HG03469 (cell line): ENCODE results near the gene TSPAN32.

ENCODE experiments used
- ATAC-seq: cut with Tn5 transposase; IDR thresholded peaks from one replicate; pipeline ENCODE4 v1.9.1; 2021; ENCODE audit warnings: mild to moderate bottlenecking, moderate library complexity, moderate number of reproducible peaks; ENCODE audit not compliant: unreplicated experiment

Gene TSPAN32

DNA sequence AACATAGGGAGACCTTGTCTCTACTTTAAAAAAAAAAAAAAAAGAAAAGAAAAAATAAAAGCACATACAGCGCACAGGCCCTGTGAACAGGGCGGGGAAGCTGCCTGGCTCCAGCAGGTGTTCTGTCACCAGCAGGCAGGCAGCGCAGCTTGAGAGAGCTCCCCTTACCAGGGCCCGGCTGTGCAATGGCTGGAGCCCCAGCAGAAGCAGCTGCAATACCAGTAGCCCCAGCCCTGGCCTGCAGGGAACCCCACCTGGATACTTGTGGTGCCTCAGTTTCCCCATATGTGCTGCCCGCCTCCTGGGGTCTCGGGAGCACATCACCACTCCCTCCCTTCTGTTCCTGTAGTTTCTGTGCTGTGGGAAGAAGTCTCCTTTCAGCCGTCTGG, 12.3 kb downstream of the TSPAN32 start:
- ATAC-seq: no peak

DNA sequence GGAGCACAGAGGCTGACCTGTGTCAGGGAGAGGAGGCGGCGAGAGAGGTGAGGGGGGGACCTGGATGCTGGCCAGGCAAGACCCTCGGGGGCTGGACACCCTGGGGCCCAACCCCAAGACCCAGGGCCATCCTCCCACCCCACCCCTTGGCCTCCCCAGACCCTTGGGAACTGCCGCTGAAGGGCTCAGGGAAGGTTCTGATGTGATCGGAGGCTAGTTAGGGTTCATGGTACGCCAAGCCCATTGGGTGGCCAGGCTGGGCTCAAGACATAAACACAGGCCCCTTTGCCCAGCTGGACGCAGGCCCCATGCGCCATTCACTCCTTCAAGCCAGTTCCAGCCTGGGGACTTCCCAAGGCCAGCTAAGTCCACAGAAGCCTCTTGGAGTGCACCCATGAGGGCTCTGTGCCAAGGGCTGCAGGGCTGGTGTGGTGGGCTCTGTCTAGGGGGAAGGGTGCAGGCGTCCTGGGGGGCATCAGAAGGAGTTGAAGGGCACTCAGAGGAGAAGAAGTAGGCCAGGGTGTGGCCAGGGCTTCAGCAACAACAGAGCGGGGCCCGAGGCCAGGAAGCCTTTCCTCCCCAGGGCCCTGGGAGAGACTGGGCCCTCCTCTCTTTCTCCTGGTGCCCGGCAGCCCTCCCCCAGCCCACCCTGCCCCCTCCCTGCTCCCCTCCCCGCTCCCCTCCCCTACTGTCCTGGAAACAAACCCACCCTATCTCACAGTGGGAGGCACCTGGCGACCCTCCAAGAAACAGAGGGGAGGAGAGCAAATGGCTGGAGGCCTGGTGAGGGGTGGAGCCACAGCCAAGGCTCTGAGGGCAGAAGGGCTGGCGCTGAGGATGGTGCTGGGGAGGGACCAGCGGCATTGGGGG, 12.9 kb downstream of the TSPAN32 start:
- no peak for ATAC-seq

DNA sequence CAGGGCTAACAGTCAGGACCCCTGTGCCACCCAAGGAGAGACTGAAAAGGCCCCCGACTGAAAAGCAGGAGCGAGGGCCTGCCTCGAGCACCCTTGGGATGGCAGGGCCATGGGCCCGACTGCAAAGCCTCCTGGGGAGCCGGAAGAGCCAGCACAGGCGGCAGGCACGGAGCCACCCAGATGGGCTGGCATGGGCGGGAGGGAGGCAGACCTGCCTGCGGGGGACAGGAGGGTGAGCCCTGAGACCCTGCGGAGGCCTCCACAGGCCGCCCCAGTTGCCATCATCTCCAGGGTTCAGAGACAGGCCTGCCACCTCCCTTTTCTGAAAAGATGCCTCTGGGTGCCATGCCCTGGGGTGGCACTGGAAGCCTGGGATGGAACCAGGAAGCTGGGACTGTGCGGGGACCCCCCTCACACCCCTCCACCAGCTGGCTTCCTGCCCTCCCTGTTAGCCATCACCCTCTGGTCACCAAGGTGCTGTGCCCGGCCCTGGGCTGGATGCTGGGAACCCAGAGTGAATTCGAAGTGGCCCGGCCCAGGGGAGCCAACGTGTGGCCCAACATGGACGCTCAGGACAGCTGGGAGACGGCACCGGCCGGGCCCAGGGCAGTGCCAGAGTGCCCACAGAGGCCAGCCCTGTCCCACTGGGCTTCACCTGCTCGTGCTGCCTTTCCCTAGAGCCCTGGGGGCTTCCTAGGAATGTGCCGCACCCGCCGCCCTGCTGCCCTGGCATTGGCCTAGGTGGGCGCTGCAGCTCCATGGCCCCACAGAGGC, 13.8 kb downstream of the TSPAN32 start:
- ATAC-seq: no peak

DNA sequence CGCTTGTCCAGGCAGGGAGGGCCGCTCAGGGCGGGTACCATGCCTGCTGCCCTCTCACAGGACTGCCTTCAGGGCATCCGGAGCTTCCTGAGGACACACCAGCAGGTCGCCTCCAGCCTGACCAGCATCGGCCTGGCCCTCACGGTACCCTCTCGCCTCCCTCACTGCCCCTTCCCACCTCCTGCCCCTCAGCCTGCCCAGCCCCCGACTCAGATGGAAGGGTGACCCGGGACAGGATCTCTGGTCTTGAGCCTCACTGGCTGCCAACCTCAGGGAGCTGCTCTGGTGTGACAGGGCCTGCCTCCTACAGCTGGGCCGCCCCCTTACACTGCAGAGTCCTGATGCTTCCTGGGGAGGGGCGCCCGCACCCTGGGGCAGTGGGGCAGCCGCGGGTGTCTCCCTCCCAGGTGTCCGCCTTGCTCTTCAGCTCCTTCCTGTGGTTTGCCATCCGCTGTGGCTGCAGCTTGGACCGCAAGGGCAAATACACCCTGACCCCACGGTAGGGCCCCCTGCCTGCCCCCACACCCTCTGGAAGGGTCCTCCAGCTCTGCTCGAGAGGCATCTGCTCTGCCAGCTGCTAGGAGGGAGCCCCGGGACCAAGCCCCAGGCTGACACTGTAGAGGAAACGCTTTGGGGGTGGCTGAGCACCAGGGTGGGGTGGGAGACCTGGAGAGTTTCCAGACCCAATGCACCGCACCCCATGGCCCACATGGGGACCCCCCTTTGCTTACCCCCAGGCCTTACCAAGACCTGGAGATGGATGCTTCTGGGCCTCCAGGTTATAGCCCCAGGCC, 14.6 kb downstream of the TSPAN32 start:
- ATAC-seq: no peak

DNA sequence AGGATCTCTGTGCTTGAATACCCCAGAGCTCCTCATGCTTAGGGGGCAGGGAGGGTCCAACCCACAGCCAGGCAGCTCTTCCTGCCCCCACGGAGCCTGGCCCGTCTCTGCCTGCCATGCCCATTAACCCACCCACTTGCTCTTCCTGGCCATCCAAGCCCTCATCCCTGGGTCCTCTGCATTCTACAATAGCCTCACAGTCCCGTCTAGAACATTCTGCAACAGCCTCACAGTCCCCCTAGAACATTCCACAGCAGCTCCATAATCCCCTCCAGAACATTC, 15.1 kb downstream of the TSPAN32 start:
- ATAC-seq: no peak

DNA sequence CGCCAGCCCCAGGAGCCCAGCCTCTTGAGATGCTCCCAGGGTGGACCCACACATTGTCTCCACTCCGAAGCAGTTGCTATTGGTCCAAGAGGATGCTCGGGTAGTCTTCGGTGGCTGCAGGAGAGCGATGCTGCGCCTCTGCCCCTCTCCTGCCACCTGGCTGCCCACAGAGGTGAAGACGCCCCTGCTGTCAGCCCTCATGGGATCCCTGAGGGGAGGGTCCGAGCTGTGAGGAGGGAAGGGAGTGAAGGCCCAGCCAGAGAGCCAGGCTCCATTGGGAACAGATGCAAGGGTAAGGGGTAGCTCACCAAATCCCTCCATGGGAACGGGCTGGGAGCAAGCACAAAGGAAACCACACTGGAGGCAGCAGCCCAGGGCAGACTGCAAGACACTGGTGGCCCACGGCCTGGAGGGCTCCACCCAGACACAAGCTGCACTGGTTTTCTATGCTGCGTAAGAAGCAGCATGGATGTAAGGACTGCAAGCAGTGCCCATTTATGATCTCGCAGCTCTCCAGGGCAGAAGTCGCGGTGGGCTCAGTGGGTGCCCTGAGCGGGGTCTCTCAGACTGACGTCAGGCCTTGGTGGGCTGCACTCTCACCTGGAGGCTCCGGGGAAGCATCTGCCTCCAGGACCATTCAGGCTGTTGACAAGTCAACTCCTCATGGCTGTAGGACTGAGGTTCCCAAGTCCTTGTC, 15.7 kb downstream of the TSPAN32 start:
- ATAC-seq: no peak

DNA sequence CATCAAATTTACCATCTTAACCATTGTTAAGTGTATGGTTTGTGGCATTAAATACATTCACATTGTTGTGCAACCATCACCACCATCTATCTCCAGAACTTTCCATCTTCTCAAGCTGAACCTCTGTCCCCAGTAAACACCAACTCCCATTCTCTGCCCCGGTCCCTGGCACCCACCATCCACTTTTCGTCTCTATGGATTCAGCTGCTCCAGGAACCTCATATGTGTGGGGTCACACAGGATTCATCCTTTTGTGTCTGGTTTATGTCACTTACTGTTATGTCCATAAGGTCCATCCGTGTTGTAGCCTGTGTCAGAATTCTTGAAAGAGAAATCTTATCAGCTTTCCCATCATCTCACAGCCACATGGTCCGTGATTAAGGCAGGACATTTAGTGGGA, 16.3 kb downstream of the TSPAN32 start:
- ATAC-seq: no peak

DNA sequence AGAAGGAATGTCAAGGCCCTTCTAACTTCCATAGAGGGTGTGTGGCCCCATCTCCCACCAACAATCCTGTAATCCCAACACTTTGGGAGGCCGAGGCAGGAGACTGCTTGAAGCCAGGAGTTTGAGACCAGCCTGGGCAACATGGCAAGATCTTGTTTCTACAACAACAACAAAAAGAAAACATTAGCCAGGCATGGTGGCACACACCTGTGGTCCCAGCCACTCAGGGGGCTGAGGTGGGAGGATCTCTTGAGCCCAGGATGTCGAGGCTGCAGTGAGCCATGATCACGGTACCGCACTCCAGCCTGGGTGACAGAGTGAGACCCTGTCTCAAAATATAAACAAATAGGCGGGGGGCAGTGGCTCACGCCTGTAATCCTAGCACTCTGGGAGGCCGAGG, 16.9 kb downstream of the TSPAN32 start:
- no peak for ATAC-seq

DNA sequence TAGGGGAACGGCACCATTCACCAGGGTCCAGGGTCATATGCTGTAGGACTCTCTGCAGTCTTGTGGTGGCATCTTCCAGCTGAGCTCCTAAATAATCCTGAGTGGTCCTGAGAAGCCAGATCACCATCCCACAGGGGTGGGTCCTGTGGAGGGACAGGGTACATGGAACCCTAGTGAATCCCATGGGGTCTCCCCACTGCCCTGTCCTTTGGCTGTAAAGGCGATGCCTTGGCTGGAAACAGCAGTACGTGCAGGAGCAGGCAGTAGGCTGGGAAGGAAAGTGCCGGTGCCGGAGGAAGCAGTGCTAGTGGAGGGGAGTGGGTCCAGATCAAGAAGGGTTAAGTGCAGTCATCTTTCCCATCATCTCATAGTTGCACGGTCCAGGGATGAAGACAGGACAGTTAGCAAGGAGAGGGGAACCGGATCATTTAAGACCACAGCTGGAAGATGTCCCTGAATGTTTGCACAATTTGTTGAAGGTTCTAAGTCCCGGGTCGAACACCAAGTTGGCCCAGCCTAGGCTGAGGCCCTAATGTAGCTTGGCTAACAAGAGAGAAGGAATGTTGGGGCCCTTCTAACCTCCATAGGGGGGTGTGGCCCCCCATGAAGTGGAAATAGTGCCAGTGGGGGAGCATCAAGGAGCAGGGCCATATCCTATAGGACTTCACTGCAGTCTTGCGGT, 18.1 kb downstream of the TSPAN32 start:
- no peak for ATAC-seq

DNA sequence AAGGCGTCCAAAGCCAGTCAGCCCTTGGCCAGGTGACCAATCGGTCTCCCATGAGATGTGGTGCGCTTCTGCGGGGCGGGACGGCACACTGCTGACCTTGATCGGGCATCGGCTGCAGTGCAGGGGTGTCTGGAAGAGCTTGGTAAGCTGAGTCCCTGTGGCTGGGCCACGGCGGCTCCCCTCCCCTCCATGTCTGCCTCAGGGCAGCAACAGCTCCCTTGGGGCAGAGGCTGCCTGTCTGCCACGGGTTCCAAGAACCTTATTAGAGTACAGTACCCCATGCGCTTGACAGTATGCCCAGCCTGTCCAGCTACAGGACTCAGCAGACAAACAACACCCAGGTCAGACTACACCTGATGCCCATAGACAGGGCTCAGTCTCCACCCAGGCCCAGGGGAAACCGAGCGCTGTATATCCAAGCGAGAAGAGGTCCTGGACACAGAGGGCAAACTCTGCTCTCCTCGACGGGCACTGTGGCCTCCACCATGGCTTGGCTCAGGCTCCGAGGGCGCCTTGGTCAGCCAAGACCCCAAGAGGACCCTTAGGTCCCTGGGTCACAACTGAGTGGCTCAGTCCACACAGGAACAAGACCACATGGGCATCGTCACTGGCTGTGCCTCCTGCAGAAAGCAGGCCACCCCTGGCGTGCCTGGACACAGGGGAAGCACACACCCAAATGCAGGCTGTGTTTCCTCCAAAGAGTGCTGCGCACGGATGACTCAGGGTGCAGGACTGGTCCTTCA, 18.9 kb downstream of the TSPAN32 start:
- ATAC-seq: no peak

DNA sequence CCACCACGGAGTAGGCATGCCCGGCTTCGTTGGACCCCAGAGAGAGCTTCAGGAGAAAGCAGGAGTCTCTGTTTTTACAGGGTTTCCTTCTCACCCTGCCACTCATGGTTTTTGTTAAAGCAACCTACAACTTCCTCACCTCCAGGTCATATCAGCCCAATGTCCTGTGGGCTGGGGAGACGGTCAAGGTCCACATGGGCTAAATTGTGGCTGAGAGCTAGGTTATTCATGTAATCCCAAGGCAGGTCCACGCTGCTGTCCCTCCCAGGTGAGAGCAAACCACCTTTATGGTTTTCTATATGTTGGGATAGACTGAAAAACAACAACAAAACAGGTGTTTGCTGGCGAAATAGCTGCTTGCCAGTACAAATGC, 19.5 kb downstream of the TSPAN32 start:
- no peak for ATAC-seq

DNA sequence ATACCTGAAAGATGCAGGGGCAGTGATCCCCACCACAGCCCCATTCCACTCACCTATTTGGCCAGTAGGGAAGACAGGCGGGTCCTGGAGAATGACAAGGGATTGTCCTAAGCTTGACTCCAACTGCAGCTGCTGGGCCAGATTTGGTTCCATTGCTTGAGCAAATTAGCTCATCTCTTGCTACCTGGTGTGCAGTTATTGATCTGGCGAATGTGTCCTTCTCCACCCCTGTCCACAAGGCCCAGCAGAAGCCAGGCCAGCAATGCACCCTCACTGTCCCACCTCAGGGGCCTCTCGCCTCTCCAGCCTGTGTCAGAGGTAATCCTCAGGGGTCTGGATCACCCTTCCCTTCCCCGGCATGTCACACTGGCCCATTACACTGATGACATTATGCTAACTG, 23.3 kb downstream of the TSPAN32 start:
- ATAC-seq: no peak

DNA sequence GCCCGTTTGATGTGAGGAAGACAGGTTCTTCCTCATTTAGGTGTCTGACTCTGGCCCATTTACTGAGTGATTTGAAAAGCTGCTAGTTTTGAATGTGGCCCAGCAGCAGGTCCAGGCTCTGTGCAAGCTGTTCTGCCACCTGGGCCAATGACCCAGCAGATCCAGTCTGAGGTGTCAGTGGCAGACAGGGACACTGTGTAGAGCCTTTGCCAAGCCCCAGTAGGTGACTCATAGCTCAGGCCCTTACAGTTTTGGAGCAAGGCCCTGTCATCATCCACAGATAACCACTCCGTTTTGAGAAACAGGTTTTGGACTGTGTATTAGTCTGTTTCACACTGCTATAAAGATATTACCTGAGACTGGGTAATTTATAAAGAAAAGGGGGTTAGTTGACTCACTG, 23.9 kb downstream of the TSPAN32 start:
- no peak for ATAC-seq

DNA sequence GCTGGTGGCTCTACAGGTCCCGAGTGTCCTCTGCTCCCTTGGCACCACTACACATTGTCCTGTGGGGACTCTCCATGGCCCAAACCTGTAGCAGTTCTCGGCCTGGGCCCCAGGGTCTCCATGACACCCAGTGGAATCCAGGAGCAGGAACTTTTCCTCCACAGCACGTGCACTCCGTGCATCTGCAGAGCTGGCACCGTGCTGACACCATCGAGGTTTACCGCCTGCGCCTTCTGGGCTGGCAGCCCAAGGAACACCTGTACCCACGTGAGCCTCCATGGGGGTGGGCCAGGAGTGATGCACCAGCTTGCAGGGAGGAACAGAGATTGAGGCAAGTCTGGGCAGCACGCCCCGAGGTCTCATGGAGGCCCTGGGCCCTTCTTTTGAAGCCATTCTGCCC, 25.2 kb downstream of the TSPAN32 start:
- ATAC-seq: no peak

DNA sequence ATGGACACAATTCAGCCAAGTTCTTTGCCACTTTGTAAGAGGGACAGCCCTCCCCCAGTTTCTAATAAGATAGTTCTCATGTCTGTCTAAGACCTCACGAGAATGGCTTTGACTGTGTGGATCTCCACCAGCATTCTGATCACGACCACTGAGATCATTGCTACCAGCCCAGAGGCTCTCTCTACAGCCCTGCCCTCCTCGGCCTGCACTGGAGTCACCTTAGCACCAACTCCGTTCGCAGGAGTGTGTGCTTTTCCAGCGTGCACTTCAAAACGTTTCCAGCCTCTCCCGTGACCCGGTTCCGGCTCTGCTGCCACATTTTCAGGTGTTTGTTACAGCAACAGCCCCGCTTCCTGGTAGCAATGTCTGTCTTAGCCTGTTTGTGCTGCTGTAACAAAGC, 26.2 kb downstream of the TSPAN32 start:
- ATAC-seq: no peak

DNA sequence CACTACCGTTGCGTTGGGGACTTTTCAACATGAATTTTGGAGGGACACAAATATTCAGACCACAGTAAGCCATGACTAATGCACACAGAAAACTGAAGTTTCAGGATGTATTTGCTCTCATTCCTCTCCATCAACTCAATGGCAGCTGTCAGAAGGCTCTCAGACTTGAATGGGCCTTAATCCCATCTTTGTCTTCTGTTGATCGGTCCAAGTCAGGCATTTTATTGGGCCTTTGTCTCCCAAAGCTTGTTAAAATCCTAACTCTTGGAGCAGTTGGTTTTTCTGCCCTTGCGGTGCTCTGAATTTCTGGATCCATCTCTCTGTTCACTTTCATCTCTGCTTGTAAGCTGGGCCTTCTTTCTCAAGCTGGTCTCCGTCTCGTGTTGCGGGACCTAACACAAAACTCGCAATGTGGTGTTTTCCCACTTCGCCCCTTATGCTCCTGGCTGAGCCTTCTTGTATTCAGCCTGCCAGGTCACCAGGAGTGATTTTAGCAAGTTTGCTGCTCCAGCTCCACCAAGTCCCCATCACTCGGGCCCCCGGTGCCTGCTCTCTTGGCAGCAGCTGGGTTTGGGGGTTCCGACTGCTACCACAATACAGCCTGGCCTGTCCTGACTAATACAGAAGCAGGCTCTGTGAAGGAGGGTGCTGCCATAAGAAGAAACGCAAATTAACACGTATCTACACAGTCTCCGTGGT, 27.0 kb downstream of the TSPAN32 start:
- no peak for ATAC-seq

DNA sequence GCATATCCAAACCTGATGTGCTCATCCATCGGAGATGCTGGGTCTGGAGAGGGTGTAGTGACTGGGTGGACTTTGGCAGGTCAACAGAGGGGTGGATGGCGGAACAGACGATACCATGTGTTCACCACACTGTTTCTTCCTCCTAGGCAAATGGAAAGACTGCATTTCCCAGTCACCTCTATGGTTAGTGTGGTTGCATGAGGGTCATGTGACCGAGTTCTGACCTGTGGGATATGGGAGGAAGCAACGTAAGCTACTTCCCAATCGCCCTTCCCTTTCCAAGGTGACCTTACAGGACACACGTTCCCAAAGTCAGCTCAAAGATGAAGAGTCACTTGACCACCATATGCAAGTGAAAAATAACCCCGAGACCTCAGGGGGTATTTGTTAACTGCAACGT, 27.7 kb downstream of the TSPAN32 start:
- no peak for ATAC-seq

DNA sequence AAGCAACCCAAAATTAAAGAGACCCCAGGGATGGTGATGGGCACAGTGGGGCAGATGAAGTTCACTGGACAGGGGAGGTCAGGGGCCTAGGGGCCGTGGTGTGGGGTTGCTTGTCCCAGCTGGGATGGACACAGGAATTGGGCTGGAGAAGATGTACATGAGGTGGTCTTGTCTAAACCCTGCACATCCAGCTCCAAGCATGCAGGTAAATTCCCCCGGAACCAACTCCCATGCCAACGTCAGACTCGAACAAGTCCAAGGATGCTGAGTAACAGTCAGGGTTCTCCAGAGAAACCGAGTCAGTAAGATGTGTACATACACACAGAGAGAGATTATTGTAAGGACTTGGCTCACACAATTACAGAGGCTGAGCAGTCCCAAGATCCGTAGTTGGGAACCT, 28.9 kb downstream of the TSPAN32 start:
- no peak for ATAC-seq

DNA sequence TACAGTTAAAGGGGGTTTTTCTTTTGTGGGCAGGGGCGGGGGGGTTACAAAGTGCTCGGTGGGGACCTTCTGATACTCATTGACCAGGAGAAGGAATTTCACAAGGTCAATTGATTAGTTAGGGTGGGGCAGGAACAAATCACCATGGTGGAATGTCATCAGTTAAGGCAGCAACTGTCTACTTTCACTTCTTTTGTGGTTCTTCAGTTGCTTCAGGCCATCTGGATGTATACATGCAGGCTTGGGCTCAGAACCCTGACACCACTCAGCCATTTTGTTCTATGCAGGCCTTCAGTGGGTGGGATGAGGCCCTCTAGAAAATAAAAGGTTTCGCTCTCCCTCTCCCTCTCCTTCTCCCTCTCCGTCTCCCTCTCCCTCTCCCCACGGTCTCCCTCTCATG, 29.6 kb downstream of the TSPAN32 start:
- ATAC-seq: no peak
